H1 (cell line): Measurements from ENCODE around the gene TLE5. TPM values are rescaled to one million over a fixed set of nuclear protein-coding genes. Genes with fewer than 3 reads are reported as not detected.
"Not testable (repeated sequence)": the region's sequence is repeated elsewhere in the genome, so short reads cannot be mapped to it uniquely, and the experiment has no call there.

Experiments used
- CTCF ChIA-PET: fragments of 300-600 bp; sonication (Branson Sonifier 250); formaldehyde crosslinking; loops from one replicate; lab custom pipeline; 2021; ENCODE audit not compliant: partially characterized antibody; lab: Charles Lee
- POLR2A ChIA-PET: fragments of 300-600 bp; sonication (Branson Sonifier 250); formaldehyde crosslinking; loops from one replicate; lab custom pipeline; 2021; ENCODE audit warnings: inconsistent platforms; ENCODE audit not compliant: partially characterized antibody; lab: Charles Lee
- DNase-seq, 2 experiments: peaks; one replicate each; pipeline versions ENCODE4 v3.0.0 to v3.0.0-alpha.2; 2010 to 2022; ENCODE audit warnings: low spot score in 2 of 2, low read depth in 1 of 2, mixed read lengths in 1 of 2
- FAIRE-seq: peaks from 2 replicates; lab custom pipeline; 2011; peaks lifted over from hg19 to GRCh38; lab: Jason Lieb, UNC
- H2AFZ ChIP-seq: 2 replicates; pipeline ENCODE4 v1.8.1; 2012; ENCODE audit warnings: low read length, inconsistent platforms
- H2AK5ac ChIP-seq: 2 replicates; pipeline ENCODE4 v1.6.1; 2013; ENCODE audit warnings: low read depth, low read length
- H2BK120ac ChIP-seq: replicated peaks from 2 replicates; pipeline ENCODE3; 2013; ENCODE audit warnings: low read depth, low read length, inconsistent platforms
- H2BK12ac ChIP-seq: 2 replicates; pipeline ENCODE4 v1.6.1; 2013; ENCODE audit warnings: low read depth, low read length
- H2BK15ac ChIP-seq: 2 replicates; pipeline ENCODE4 v1.6.1; 2013; ENCODE audit warnings: low read length
- H2BK20ac ChIP-seq: 2 replicates; pipeline ENCODE4 v1.6.1; 2013; ENCODE audit warnings: low read length
- H2BK5ac ChIP-seq: 2 replicates; pipeline ENCODE4 v1.6.1; 2013; ENCODE audit warnings: low read depth, low read length
- H3K14ac ChIP-seq: 2 replicates; pipeline ENCODE4 v1.6.1; 2013; ENCODE audit warnings: inconsistent platforms; ENCODE audit not compliant: insufficient read length
- H3K18ac ChIP-seq: 2 replicates; pipeline ENCODE4 v1.6.1; 2013; ENCODE audit warnings: low read length; ENCODE audit errors: extremely low read depth
- H3K23ac ChIP-seq: 2 replicates; pipeline ENCODE4 v1.6.1; 2013; ENCODE audit warnings: inconsistent platforms; ENCODE audit not compliant: insufficient read length
- H3K23me2 ChIP-seq: 2 replicates; pipeline ENCODE4 v1.6.1; 2013; ENCODE audit warnings: low read depth, low read length
- H3K27ac ChIP-seq: 2 replicates; pipeline ENCODE4 v1.6.1; 2011; ENCODE audit warnings: low read depth, low read length, inconsistent platforms
- H3K27me3 ChIP-seq, 4 experiments: replicated peaks in 1 of 4; 1 replicate in 1 of 4; 2 replicates in 3 of 4; pipeline versions ENCODE4 v1.6.1 to v1.8.1; 2011 to 2013; ENCODE audit warnings: low read length in 3 of 4, mild to moderate bottlenecking in 3 of 4, inconsistent platforms in 2 of 4, mixed read lengths in 2 of 4, moderate library complexity in 1 of 4; ENCODE audit not compliant: control insufficient read depth in 3 of 4, insufficient read depth in 3 of 4; ENCODE audit errors: extremely low read depth in 1 of 4
- H3K36me3 ChIP-seq, 4 experiments: 2 replicates each; pipeline versions ENCODE4 v1.6.1 to v1.8.1; 2011 to 2013; ENCODE audit warnings: mild to moderate bottlenecking in 4 of 4, low read length in 3 of 4, moderate library complexity in 2 of 4, control low read depth in 1 of 4, inconsistent platforms in 1 of 4; ENCODE audit not compliant: insufficient read depth in 4 of 4, control insufficient read depth in 2 of 4
- H3K4ac ChIP-seq: replicated peaks from 2 replicates; pipeline ENCODE3; 2013; ENCODE audit warnings: low read length, low read depth, mixed read lengths, inconsistent platforms; ENCODE audit not compliant: insufficient read length
- H3K4me1 ChIP-seq, 4 experiments: replicated peaks in 1 of 4; 1 replicate in 1 of 4; 2 replicates in 3 of 4; pipeline versions ENCODE4 v1.6.1 to v1.8.1; 2011 to 2013; ENCODE audit warnings: low read length in 3 of 4, inconsistent platforms in 2 of 4, mixed read lengths in 1 of 4; ENCODE audit not compliant: insufficient read depth in 4 of 4, control insufficient read depth in 3 of 4
- H3K4me2 ChIP-seq, 2 experiments: 2 replicates each; pipeline versions ENCODE4 v1.6.1 to v1.8.1; 2011 to 2013; ENCODE audit warnings: low read depth in 2 of 2, low read length in 2 of 2, control low read depth in 1 of 2, inconsistent platforms in 1 of 2, mild to moderate bottlenecking in 1 of 2; ENCODE audit not compliant: insufficient read depth in 1 of 2
- H3K4me3 ChIP-seq, 4 experiments: fragments of 200-600, 300-600 bp in 1 of 4; sonication (generic), shearing (Covaris generic), sonication (Bioruptor Twin) in 1 of 4; 2 replicates each; pipeline versions ENCODE4 v1.5.1 to v1.8.1; 2011 to 2016; ENCODE audit warnings: low read length in 4 of 4, low read depth in 3 of 4, control low read depth in 2 of 4, inconsistent platforms in 2 of 4, mild to moderate bottlenecking in 2 of 4, mixed read lengths in 1 of 4, moderate library complexity in 1 of 4; ENCODE audit not compliant: insufficient read depth in 2 of 4; ENCODE audit errors: extremely low read depth in 1 of 4
- H3K56ac ChIP-seq: replicated peaks from 2 replicates; pipeline ENCODE3; 2013; ENCODE audit warnings: low read depth, mild to moderate bottlenecking, mixed read lengths, low read length, inconsistent platforms; ENCODE audit not compliant: insufficient read length
- H3K79me1 ChIP-seq: 2 replicates; pipeline ENCODE4 v1.6.1; 2013; ENCODE audit warnings: low read depth, low read length, control low read depth
- H3K79me2 ChIP-seq, 2 experiments: 2 replicates each; pipeline versions ENCODE4 v1.6.1 to v1.8.1; 2012 to 2013; ENCODE audit warnings: low read length in 2 of 2, mild to moderate bottlenecking in 2 of 2, inconsistent platforms in 1 of 2; ENCODE audit not compliant: insufficient read depth in 2 of 2, control insufficient read depth in 1 of 2
- H3K9ac ChIP-seq, 4 experiments: replicated peaks in 1 of 4; 1 replicate in 1 of 4; 2 replicates in 3 of 4; pipeline versions ENCODE4 v1.6.1 to v1.8.1; 2011 to 2013; ENCODE audit warnings: low read depth in 3 of 4, low read length in 3 of 4, control low read depth in 2 of 4, mild to moderate bottlenecking in 2 of 4, moderate library complexity in 2 of 4, inconsistent platforms in 1 of 4; ENCODE audit errors: extremely low read depth in 1 of 4
- H3K9me3 ChIP-seq, 2 experiments: 2 replicates each; pipeline versions ENCODE4 v1.6.1 to v1.8.1; 2012 to 2013; ENCODE audit warnings: mild to moderate bottlenecking in 2 of 2, moderate library complexity in 2 of 2, control low read depth in 1 of 2, inconsistent platforms in 1 of 2, low read depth in 1 of 2, low read length in 1 of 2, mixed read lengths in 1 of 2; ENCODE audit not compliant: insufficient read depth in 2 of 2
- H4K20me1 ChIP-seq, 2 experiments: replicated peaks in 1 of 2; 2 replicates each; pipeline versions ENCODE3 to v1.8.1; 2011 to 2013; ENCODE audit warnings: inconsistent platforms in 2 of 2, low read length in 2 of 2, mild to moderate bottlenecking in 1 of 2; ENCODE audit not compliant: insufficient read depth in 2 of 2, control insufficient read depth in 1 of 2
- H4K5ac ChIP-seq: 2 replicates; pipeline ENCODE4 v1.6.1; 2013; ENCODE audit warnings: low read length, low read depth, mixed read lengths, inconsistent platforms; ENCODE audit not compliant: insufficient read length
- H4K8ac ChIP-seq: 2 replicates; pipeline ENCODE4 v1.8.0; 2013; ENCODE audit warnings: mild to moderate bottlenecking, moderate library complexity, low read length, inconsistent platforms; ENCODE audit not compliant: insufficient read depth; ENCODE audit errors: extremely low read depth
- H4K91ac ChIP-seq: replicated peaks from 2 replicates; pipeline ENCODE3; 2013; ENCODE audit warnings: low read length, mixed read lengths, inconsistent platforms; ENCODE audit not compliant: insufficient read length
- WGBS, 2 experiments: shearing (Covaris generic) in 1 of 2; methylation state at CpG; one replicate each; pipeline versions ENCODE4 v1.1.6 to v1.1.7; 2013 to 2015; ENCODE audit warnings: low lambda C conversion rate in 2 of 2, mixed read lengths in 2 of 2, inconsistent platforms in 1 of 2, low coverage in 1 of 2, missing lambda C conversion rate in 1 of 2; ENCODE audit not compliant: insufficient replicate concordance in 2 of 2, insufficient coverage in 1 of 2, insufficient read length in 1 of 2; ENCODE audit errors: extremely low coverage in 1 of 2, missing lambda C conversion rate in 1 of 2; 5-methylcytosine and 5-hydroxymethylcytosine counted together
- polyA plus RNA-seq, 7 experiments: library from polyadenylated mRNA; depleted of rRNA in 3 of 7; stranded (reverse) in 5 of 7; unstranded in 2 of 7; fragments of >200 nt in 5 of 7; fragments of 200-250 nt in 2 of 7; gene quantifications; 1 replicate in 5 of 7; 2 replicates in 1 of 7; 4 replicates in 1 of 7; pipeline versions ENCODE4 v1.2.1 to v1.2.3, GENCODE V29; 2011 to 2013; ENCODE audit warnings: missing spikeins in 2 of 7, mixed read lengths in 2 of 7
- total RNA-seq: library from RNA; stranded (reverse); fragmentation: NEBNext Ultra II Directional; extraction: Animal tissue kit (Norgen Biotek cat#: 25700); gene quantifications from 2 replicates; pipeline ENCODE4 v1.2.1, GENCODE V29; 2021

TLE5 gene
- total and polyA plus RNA-seq, 2 of the 8 experiments (the other 6 are each of a cell fraction or from before 2014, with no cell fraction given): 187 to 285 TPM

GRCh38 chr19:3012059-3012458 is 50.2 kb downstream of the TLE5 start:
- H3K79me1 ChIP-seq, H2BK20ac ChIP-seq, H3K27ac ChIP-seq, H3K36me3 ChIP-seq, H3K18ac ChIP-seq, H2BK12ac ChIP-seq, H3K9me3 ChIP-seq, H4K91ac ChIP-seq, H3K56ac ChIP-seq, H3K23me2 ChIP-seq, FAIRE-seq, H3K14ac ChIP-seq, H3K23ac ChIP-seq, H2BK15ac ChIP-seq, DNase-seq, H4K5ac ChIP-seq, H3K4me2 ChIP-seq, H3K4me1 ChIP-seq, H3K79me2 ChIP-seq, H3K4me3 ChIP-seq, H3K27me3 ChIP-seq, H2AFZ ChIP-seq, H2AK5ac ChIP-seq, H3K9ac ChIP-seq, H4K8ac ChIP-seq, H4K20me1 ChIP-seq, H2BK120ac ChIP-seq, H2BK5ac ChIP-seq, H3K4ac ChIP-seq: not testable (repeated sequence)
- ChIA-PET CTCF (interaction anchor here (0.8 to 1.2 kb wide), 2 partner anchors 20 to 113 kb away, joined by 3 to 4 read pairs; no protein-coding TSS in a partner anchor), POLR2A (interaction anchor here (1.4 to 1.9 kb wide), 2 partner anchors 16 to 40 kb away, joined by 4 to 5 read pairs; no protein-coding TSS in a partner anchor)
- 92% methylated on average over 13 of the region's 13 CpGs; no CpG with 5 or more reads in 1 of the 2 experiments for WGBS, 2 experiments
